Measurements from ENCODE around the gene LCE2C.
A peak's percentile ranks its signal among the peaks of the same experiment; 100 is the strongest.
"Not testable (repeated sequence)": the region's sequence is repeated elsewhere in the genome, so short reads cannot be mapped to it uniquely, and the experiment has no call there.

LCE2C gene

DNA sequence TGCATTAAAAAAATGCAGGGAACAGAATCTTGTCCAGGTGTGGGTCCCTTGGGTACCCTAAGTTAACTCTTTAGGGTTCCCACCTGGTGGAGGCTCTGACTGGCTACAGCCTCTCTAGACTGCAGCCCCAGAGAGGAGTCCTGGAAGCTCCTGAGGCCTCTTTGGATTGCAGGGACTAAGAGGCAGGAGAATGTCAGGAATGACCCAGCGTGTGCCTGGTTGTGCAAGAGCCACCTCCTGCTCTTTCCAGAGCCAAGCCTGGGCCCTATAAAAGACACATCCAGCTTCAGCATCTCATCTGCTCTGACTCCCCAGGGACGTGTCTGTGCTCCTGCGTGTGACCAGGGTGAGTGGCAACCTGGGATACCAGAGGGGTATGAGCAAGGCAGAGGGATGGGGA is at the start of gene LCE2C:
LCE2C (plus strand) TSS at position 297 of the 400 bp plus-strand sequence. CDS start 737 bp downstream, outside the sequence.
- not testable (repeated sequence) for DNase-seq

- DNase-seq, result no peak
Observed at GRCh38 chr1:152626744-152627143, 48.3 kb upstream of the LCE2C start.

- DNase-seq, result no peak
Observed at GRCh38 chr1:152630596-152630995, 44.5 kb upstream of the LCE2C start.

DNA sequence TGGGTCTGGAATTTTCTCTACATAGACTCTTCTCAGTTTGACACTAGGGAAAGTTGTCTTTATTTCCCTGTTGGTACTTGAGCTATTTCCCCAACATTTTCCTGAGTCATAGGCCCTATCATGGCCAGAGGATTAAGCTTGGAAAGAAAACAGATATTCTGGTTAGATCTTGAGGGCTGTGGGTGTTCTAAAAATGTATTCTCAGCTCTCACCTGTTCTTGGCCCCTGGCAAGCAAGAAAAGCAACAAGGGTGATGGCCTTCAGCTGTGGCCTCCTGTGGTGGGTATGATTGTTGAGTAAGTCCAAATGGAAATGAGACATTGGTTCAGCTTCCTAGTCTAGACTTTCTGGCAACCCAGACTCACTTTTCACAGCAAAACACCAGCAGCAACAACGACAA is 34.7 kb upstream of the LCE2C start:
- no peak for DNase-seq

DNA sequence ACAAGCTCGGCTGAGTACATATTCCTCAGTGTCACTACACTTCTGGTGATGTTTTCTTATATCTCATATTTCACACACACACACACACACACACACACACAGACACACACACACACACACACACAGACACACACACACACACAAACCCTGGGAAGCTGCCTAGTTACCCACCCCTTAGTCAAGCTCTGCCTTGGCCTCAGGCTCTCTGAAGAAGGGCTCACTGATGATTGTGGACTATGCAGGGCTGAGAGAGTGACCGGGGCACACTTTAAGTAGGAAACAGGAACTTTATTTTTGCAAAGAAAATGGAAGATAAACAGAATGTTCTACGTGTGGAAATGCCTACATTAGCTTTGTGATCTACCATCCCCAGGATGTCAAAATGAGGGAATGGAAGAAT is 31.1 kb upstream of the LCE2C start:
- no peak for DNase-seq

DNA sequence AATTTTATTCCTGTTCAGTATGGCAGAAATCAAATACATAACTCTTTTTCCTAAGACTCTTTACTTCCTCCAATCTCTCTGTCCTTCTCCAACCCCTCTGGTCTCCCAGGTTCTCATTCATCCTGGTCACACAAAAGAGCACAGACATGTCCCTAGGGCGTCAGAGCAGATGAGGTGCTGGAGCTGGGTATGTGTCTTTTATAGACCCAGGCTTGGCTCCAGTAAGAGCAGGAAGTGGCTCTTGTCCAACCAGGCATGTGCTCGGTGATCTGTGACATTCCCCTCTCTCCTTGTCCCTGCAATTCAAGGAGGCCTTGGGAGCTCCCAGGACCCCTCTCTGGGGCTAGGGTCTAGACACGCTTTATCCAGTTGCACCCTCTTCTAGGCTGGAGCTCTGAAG is 29.9 kb upstream of the LCE2C start:
- no peak for DNase-seq

GRCh38 chr1:152646656-152647055 is 28.4 kb upstream of the LCE2C start:
- DNase-seq, result no peak

DNA sequence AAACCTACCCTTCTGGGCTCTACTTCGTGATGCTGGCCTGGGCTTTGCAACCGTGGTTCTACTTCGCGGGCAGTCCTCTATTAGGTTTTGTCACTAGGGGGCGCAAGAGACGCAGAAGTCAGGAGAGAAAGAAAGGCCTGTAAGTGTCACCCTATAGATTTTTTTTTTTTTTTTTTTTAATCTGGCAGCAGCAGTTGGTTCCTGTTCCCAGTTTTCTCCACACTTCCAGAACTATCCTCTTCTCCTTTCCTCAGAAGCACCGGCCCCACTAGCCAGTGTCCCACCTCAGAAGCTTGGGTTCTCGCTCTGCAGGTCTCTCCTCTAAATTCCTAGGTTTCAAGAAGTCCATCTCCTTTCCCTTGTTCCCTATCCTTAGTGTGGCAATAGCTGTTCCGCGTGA is 21.0 kb upstream of the LCE2C start:
- DNase-seq, result peak; percentile 10

- no peak for DNase-seq
Observed at GRCh38 chr1:152656459-152656858, 18.6 kb upstream of the LCE2C start.

- DNase-seq, result no peak
Observed at GRCh38 chr1:152657677-152658076, 17.4 kb upstream of the LCE2C start.

DNA sequence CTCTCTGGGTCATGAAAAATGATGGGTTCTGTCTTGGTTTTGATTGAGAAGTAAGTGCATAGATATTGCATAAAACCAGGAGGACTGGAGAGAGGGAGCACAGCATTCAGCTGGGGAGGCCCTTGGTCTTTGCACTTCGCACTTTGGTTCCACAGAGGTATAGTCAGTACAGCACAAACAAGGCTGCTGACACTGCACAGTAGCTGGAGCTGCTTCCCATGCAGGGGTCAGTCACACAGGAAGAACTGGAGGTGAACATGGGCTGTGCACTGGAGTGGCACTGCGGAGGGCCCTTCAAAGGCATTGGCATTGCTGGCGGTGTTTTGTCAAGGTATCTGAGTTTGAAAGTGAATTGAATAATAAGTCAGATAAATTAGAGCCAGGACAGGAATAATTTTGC is 16.4 kb upstream of the LCE2C start:
- no peak for DNase-seq

DNA sequence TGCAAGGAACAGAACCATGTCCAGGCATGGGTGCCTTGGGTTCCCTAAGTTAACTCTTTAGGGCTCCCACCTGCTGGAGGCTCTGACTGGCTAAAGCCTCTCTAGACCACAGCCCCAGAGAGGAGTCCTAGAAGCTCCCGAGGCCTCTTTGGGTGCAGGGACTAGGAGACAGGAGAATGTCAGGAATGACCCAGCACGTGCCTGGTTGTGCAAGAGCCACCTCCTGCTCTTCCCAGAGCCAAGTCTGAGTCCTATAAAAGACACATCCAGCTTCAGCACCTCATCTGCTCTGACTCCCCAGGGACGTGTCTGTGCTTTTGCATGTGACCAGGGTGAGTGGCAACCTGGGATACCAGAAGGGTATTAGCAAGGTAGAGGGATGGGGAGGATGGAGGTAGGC is 12.0 kb upstream of the LCE2C start, which contains the start of gene LCE2D:
LCE2D (plus strand) TSS at position 283 of the 400 bp plus-strand sequence. CDS start 726 bp downstream, outside the sequence.
- no peak for DNase-seq

- DNase-seq, result not testable (repeated sequence)
Observed at GRCh38 chr1:152666171-152666570, 8.9 kb upstream of the LCE2C start.

GRCh38 chr1:152667648-152668047 is 7.4 kb upstream of the LCE2C start:
- no peak for DNase-seq

DNA sequence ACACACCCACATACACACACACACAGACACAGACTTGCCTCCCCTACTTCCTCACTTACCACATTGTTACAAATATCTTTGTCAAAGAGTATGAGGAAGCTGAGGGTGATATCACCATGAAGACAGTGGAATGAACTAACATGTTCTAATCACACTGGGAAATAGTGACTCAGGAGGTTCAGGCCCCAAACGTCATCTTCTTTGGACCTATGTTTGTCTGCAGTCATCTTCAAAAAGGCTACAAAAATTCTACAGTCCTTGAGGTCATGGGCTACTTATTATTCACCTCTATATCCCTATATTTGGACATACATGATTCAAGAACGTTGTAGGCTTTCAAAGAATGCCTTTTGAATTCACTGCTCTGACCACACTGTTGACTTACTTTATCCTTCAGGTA is 2.1 kb upstream of the LCE2C start:
- no peak for DNase-seq

DNA sequence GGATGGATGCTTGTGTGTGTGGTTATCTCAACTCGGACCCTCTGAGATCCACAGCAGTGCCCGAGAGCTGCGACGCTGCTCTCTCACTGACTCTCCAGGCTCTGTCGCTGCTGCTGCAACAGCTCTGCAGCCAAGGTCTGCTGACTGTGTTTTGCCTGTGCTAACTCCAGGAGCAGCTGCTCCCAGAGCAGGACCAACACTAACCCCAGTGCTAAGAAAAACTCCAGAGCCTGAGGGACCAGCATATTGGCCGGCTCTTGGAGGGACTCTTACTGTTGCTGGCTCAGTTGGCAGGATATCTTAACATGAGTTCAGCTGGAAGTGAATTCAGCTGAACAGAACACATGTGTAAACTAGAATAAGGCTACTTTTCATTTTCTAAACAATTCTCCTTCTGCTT is 4.4 kb downstream of the LCE2C start:
- DNase-seq, result no peak

GRCh38 chr1:152681616-152682015 is 6.5 kb downstream of the LCE2C start:
- no peak for DNase-seq

- no peak for DNase-seq
Observed at GRCh38 chr1:152683846-152684245, 8.8 kb downstream of the LCE2C start.

DNA sequence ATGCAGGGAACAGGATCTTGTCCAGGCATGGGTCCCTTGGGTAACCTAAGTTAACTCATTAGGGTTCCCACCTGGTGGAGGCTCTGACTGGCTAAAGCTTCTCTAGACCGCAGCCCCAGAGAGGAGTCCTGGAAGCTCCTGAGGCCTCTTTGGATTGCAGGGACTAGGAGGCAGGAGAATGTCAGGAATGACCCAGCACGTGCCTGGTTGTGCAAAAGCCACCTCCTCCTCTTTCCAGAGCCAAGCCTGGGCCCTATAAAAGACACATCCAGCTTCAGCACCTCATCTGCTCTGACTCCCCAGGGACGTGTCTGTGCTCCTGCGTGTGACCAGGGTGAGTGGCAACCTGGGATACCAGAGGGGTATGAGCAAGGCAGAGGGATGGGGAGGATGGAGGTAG is 10.7 kb downstream of the LCE2C start, which contains the start of gene LCE2B:
LCE2B (plus strand) TSS at position 301 of the 400 bp plus-strand sequence. CDS start 721 bp downstream, outside the sequence.
- not testable (repeated sequence) for DNase-seq

GRCh38 chr1:152697701-152698600 is 22.9 kb downstream of the LCE2C start, which contains the start of gene LCE2A:
Gene LCE2A (plus strand): TSS chr1:152698345. CDS start chr1:152698902, 557 bp downstream.
- no peak for DNase-seq

DNA sequence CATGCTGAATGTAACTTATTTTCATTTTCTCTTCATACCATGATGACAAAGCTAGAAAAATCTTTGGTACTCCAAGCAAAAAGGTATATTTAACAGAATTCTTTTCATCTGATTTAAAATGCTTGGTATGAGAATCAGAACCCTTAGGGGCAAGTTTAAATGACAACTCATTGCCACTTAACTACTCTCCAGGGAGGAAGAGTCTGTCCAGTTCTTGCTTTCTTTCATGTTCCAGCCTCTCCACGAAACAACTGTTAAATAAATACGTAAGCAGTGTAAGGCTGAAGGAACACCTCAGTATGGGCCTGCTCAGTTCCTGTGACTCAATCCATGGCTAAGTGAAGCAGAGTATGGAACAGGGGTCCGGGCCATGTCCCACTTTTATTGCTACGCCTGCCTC is 24.7 kb downstream of the LCE2C start:
- DNase-seq, result no peak

GRCh38 chr1:152707860-152708259 is 32.8 kb downstream of the LCE2C start, which contains the start of gene LCE4A:
Gene LCE4A (plus strand): TSS chr1:152708160. CDS start chr1:152709076, 916 bp downstream.
- DNase-seq, result no peak

GRCh38 chr1:152718238-152718637 is 43.2 kb downstream of the LCE2C start:
- DNase-seq, result no peak

DNA sequence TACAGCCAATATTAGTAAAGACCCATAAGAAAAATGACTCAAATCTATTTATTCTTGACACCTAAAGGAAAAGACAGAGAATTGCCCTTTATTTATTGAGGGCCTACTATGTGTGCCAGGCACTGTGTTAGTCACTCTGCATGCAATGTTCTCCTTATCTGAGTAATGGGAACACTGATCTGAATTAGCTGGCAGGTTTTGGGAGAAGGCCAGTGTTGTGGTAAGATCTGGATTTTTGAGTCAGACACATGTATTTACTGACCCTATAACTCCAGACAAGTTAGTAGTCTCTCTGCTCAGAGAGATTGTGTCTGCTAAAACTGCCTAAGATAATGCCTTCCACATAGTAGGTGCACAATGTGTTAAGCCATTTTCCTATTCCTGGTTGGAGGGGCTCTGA is 50.2 kb downstream of the LCE2C start:
- DNase-seq, result no peak
